Ovary (tissue), 9 donors: ENCODE data around the gene ACTG1. TPM values are rescaled to one million over a fixed set of nuclear protein-coding genes. Genes with fewer than 3 reads are reported as not detected.

Experiments used
- DNase-seq, 5 donors: peaks; one replicate each; pipeline ENCODE4 v3.0.0-alpha.2; 2019 to 2020
- H3K27ac ChIP-seq, 2 donors: fragments of 200-600 bp; one replicate each; pipeline versions ENCODE4 v1.5.1 to v1.8.0; 2019 to 2022
- H3K27me3 ChIP-seq: fragments of 200-600 bp; one replicate; pipeline ENCODE4 v1.8.0; 2022
- H3K36me3 ChIP-seq: fragments of 200-600 bp; sonication (generic); one replicate; pipeline ENCODE4 v1.5.1; 2019
- H3K4me1 ChIP-seq: one replicate; pipeline ENCODE4 v1.8.1; 2013; ENCODE audit warnings: mild to moderate bottlenecking, moderate library complexity; ENCODE audit not compliant: insufficient read depth
- H3K4me3 ChIP-seq: fragments of 200-600 bp; sonication (generic); one replicate; pipeline ENCODE4 v1.5.1; 2017
- H3K9me3 ChIP-seq, 2 donors: fragments of 200-600 bp in 1 of 2; sonication (generic) in 1 of 2; one replicate each; pipeline versions ENCODE4 v1.5.1 to v1.8.1; 2013 to 2019; ENCODE audit warnings: mild to moderate bottlenecking in 1 of 2, moderate library complexity in 1 of 2
- EP300 ChIP-seq: sonication (generic); formaldehyde crosslinking; IDR thresholded peaks from one replicate; pipeline ENCODE4 v1.6.1; 2017; ENCODE audit warnings: antibody characterized with exemption
- POLR2A ChIP-seq: fragments of 450-650 bp; IDR thresholded peaks from one replicate; pipeline ENCODE4 v1.6.1; 2017; ENCODE audit warnings: antibody characterized with exemption, mild to moderate bottlenecking, moderate library complexity
- WGBS, 3 donors: extraction: QIAGEN DNeasy Blood & Tissue Kit in 1 of 3; methylation state at CpG; one replicate each; pipeline versions ENCODE4 v1.1.5 to v1.1.7; 2013 to 2017; 5-methylcytosine and 5-hydroxymethylcytosine counted together
- intact Hi-C, 4 donors: fragments of 100-400 bp; cut with DNase I; formaldehyde crosslinking; loops; one replicate each; pipeline versions ENCODE4 v1.11.0 to v1.15.1; 2022 to 2023
- polyA plus RNA-seq, 2 donors: library from polyadenylated mRNA; stranded (reverse); fragments of 200-250 nt in 1 of 2; fragments of 350-450 nt in 1 of 2; fragmentation: Illumina TruSeq in 1 of 2; extraction: RNeasy Lipid Tissue Mini Kit (QIAGEN cat#74804) in 1 of 2; gene quantifications; one replicate each; pipeline ENCODE4 v1.2.3, GENCODE V29; 2013 to 2014
- total RNA-seq, 7 donors: library from RNA; depleted of rRNA in 2 of 7; stranded (reverse); fragments of >200 nt in 2 of 7; fragmentation: NEBNext Ultra II Directional in 3 of 7; extraction: Animal tissue kit (Norgen Biotek cat#: 25700) in 3 of 7; gene quantifications; one replicate each; pipeline versions ENCODE4 v1.1.0 to v1.2.4, GENCODE V29; 2016 to 2023
- TF ChIP-seq, protein P1 (sequence below), 3 donors: fragments of 450-650 bp in 2 of 3; fragments of 200-600 bp in 1 of 3; IDR thresholded peaks; one replicate each; pipeline versions ENCODE4 v1.5.1 to v1.8.0; 2016 to 2022; ENCODE audit warnings: antibody characterized with exemption in 3 of 3, mild to moderate bottlenecking in 1 of 3
- donor health status: DM: no; HTN: no; CAD: no; lungs with moderate emphysema.
- donor health status: DM: no; HTN: no; CAD: no.
- donor health status: Bipolar disorder and iron deficiency.
- donor health status: DM: yes; HTN: yes; CAD: no.
- donor health status: DM: no; HTN: no; CAD: no.
- donor health status: DM: yes; HTN: yes; CAD: no.

ACTG1 gene
- total and polyA plus RNA-seq, 9 donors, result 1,825 to 5,681 (median 3,955) TPM

DNA sequence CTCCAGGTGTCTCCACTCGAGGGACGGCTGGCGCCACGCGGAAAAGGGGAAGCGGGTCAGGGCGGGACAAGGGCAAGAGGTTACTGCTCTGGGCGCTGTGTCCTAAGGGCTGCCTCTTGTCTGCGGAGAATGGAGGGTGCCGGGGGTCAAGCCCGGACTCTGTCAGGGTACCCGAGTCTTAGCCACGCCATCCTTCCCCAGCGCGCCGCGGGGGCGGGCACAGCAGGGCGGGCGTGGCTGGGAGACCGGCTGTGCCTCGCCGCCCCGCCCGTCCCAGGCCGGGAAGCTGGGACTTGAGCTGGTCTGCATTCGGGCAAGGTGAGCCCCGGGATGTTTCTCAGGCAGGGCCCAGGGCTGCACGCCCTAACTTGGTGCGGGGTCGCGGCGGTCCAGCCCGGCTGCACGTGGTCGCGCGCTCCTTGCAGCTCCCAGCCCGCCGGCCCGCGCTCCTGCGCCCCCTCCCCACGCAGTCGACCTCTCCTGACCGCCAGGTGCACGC, 6.2 kb upstream of the ACTG1 start:
- TF ChIP-seq, protein P1, sequence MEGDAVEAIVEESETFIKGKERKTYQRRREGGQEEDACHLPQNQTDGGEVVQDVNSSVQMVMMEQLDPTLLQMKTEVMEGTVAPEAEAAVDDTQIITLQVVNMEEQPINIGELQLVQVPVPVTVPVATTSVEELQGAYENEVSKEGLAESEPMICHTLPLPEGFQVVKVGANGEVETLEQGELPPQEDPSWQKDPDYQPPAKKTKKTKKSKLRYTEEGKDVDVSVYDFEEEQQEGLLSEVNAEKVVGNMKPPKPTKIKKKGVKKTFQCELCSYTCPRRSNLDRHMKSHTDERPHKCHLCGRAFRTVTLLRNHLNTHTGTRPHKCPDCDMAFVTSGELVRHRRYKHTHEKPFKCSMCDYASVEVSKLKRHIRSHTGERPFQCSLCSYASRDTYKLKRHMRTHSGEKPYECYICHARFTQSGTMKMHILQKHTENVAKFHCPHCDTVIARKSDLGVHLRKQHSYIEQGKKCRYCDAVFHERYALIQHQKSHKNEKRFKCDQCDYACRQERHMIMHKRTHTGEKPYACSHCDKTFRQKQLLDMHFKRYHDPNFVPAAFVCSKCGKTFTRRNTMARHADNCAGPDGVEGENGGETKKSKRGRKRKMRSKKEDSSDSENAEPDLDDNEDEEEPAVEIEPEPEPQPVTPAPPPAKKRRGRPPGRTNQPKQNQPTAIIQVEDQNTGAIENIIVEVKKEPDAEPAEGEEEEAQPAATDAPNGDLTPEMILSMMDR (IDR thresholded peaks at IDR 0.05), result no peak
- TF ChIP-seq EP300, result no peak
- no peak for TF ChIP-seq POLR2A
- Histone ChIP-seq H3K4me1 (peaks cover 18% of the 10 kb centered on the region), H3K27me3 (no peaks in the 10 kb centered on the region), H3K4me3 (peak overlapping the region; percentile 47), H3K27ac (peak overlapping the region in 1 of 2 donors; percentile 27), H3K9me3 (no peaks in the 10 kb centered on the region), H3K36me3 (no peaks in the 10 kb centered on the region)
- WGBS, 3 donors, result 0 to 2% (median 2%) methylated on average over 11 to 47 of the region's 47 CpGs
- intact Hi-C loops, result no loop called here
- DNase-seq, result peak in 2 of 5 donors; percentile 45 to 67

DNA sequence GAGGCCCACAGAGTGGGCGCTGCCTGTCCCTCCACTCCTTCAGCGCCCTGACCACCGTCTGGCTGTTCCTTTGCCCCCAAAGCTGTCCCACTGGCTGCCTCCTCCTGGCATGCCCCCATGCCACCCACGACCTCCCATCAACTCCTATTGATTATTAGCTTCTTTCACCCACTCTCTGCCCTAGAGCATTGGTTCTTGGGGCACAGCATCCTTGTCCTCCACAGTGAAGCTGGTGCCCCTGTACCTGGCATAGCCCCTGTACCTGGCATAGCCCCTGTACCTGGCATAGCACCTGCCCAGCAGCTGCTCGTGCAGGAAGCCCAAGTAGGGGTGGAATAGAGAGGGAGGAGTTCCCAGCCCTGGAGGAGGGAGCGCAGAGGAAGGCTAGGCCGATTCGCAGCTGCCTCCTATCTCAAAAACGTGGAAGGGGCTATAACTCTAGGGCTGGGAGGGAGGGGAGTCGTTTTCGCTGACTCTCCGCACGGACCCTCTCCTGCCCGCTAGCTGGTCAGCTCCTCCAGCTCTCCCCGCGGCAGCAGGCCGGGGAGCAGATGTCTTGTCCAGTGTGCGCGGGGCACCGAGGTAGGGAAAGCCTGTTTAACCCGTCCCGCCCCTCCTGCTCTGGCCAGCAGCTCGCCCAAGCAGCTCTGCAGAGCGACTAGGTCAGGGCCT, 5.7 kb upstream of the ACTG1 start:
- intact Hi-C loops, result no loop called here
- H3K4me3 ChIP-seq, result peak overlapping the region; percentile 47
- H3K9me3 ChIP-seq, result no peaks in the 10 kb centered on the region
- 12 to 21% (median 17%) methylated on average over 24 of the region's 24 CpGs for WGBS, 3 donors
- H3K27me3 ChIP-seq, result no peaks in the 10 kb centered on the region
- no peaks in the 10 kb centered on the region for H3K36me3 ChIP-seq
- peak overlapping the region in 1 of 2 donors; percentile 27 for H3K27ac ChIP-seq
- peaks cover 18% of the 10 kb centered on the region for H3K4me1 ChIP-seq
- TF ChIP-seq, protein P1 (IDR thresholded peaks at IDR 0.05), result no peak
- TF ChIP-seq EP300, result no peak
- TF ChIP-seq POLR2A, result no peak
- peak in 1 of 5 donors; percentile 59 for DNase-seq

DNA sequence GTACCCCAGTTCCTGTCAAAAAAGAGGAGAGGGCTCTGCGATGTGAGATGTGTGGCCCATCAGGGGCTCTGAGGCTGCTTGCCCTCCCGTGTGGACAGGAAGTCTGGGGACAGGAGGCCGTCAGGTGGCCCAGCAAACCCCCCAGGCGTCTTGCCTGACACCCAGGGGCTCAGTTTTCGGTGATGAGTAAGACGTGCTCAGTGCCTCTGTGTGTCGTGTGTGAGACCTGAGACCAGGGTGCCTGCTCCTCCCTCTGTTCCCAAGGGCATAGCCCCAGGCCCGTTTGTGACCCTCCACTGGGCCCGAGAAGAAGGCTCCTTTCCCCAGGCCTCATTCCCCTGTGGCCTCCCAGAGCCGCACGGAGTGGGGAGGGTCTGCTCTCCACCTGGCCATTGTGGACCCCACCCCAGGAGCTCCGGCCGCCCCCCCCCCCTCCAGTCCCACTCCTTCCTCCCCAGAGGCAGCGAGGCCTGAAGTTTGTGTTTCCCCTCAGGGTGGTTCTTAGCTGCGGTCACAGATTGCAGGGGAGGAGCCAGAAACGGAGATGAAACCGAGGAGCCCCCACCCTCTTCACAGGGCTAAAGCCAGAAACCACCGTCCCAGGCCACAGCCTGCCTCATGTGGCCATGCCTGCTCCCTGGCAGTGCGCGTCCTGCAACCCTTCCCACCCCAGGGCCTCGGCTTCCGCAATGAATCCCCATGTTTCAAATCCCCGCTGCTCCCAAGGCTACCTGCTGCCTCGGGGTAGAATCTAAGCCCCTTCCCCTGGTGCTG, 4.9 kb upstream of the ACTG1 start:
- peak in 1 of 5 donors; percentile 45 for DNase-seq
- no peaks in the 10 kb centered on the region for H3K27me3 ChIP-seq
- H3K4me3 ChIP-seq, result peak overlapping the region; percentile 93
- intact Hi-C loops, result no loop called here
- TF ChIP-seq EP300 (no peak), POLR2A (no peak)
- TF ChIP-seq, protein P1 (IDR thresholded peaks at IDR 0.05), result no peak
- 34 to 53% (median 51%) methylated on average over 23 to 24 of the region's 24 CpGs for WGBS, 3 donors
- peak overlapping the region in 1 of 2 donors; percentile 27 for H3K27ac ChIP-seq
- H3K9me3 ChIP-seq, result no peaks in the 10 kb centered on the region
- peaks cover 18% of the 10 kb centered on the region for H3K4me1 ChIP-seq
- no peaks in the 10 kb centered on the region for H3K36me3 ChIP-seq

DNA sequence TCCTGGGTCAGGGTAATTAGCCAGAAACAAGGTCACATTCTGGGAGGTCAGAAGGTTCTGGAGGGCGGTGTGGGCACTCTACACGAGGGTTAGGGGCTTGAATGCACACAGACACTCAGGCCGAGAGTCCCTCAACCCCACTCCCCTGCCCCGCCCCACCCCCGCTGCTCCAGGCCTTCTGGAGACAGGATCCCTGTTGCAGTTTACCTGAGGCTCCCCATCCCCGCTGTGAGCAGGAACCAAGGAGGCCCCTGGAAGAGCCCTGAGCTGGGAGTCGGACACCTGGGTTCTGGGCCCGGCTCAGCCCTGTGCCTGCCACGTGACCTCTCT, 4.4 kb upstream of the ACTG1 start:
- Histone ChIP-seq H3K36me3 (no peaks in the 10 kb centered on the region), H3K27me3 (no peaks in the 10 kb centered on the region), H3K27ac (no peak overlapping the region), H3K4me3 (peak overlapping the region; percentile 93), H3K4me1 (peaks cover 18% of the 10 kb centered on the region), H3K9me3 (no peaks in the 10 kb centered on the region)
- WGBS, 3 donors, result 72 to 79% (median 78%) methylated on average over 9 of the region's 9 CpGs
- intact Hi-C loops, result no loop called here
- TF ChIP-seq POLR2A (no peak), EP300 (no peak)
- TF ChIP-seq, protein P1 (IDR thresholded peaks at IDR 0.05), result no peak
- no peak for DNase-seq
